H9 (cell line): ENCODE data around the gene NT5C. TPM values are rescaled to one million over a fixed set of nuclear protein-coding genes. Genes with fewer than 3 reads are reported as not detected.

ENCODE experiments used
- DNase-seq: peaks from one replicate; pipeline ENCODE4 v3.0.0-alpha.2; 2017
- H2AFZ ChIP-seq: one replicate; pipeline ENCODE4 v1.6.1; 2013; ENCODE audit warnings: mild to moderate bottlenecking, low read length, control low read depth, moderate library complexity
- H2AK5ac ChIP-seq: 2 replicates; pipeline ENCODE4 v1.6.1; 2013; ENCODE audit warnings: low read length, control low read depth, mixed read lengths; ENCODE audit not compliant: insufficient read length
- H2BK120ac ChIP-seq: one replicate; pipeline ENCODE4 v1.6.1; 2013; ENCODE audit warnings: low read depth, mild to moderate bottlenecking, low read length, control low read depth, inconsistent platforms; ENCODE audit not compliant: poor library complexity, severe bottlenecking
- H2BK12ac ChIP-seq: 2 replicates; pipeline ENCODE4 v1.6.1; 2013; ENCODE audit warnings: low read length, control low read depth, mixed read lengths, low read depth; ENCODE audit not compliant: insufficient read length
- H2BK15ac ChIP-seq: 2 replicates; pipeline ENCODE4 v1.6.1; 2013; ENCODE audit warnings: low read depth, low read length, control low read depth
- H2BK20ac ChIP-seq: one replicate; pipeline ENCODE4 v1.6.1; 2013; ENCODE audit warnings: low read depth, mild to moderate bottlenecking, low read length, control low read depth, inconsistent platforms; ENCODE audit not compliant: poor library complexity, severe bottlenecking
- H2BK5ac ChIP-seq: 2 replicates; pipeline ENCODE4 v1.6.1; 2013; ENCODE audit warnings: low read length, control low read depth, mixed read lengths; ENCODE audit not compliant: insufficient read length
- H3K14ac ChIP-seq: 2 replicates; pipeline ENCODE4 v1.6.1; 2013; ENCODE audit warnings: low read length, control low read depth; ENCODE audit not compliant: insufficient read depth
- H3K18ac ChIP-seq: 2 replicates; pipeline ENCODE4 v1.6.1; 2013; ENCODE audit warnings: low read depth, mild to moderate bottlenecking, mixed read lengths, low read length, control low read depth; ENCODE audit not compliant: insufficient read length
- H3K23ac ChIP-seq: 2 replicates; pipeline ENCODE4 v1.6.1; 2013; ENCODE audit warnings: low read length, control low read depth, mixed read lengths, low read depth; ENCODE audit not compliant: insufficient read length
- H3K23me2 ChIP-seq: 2 replicates; pipeline ENCODE4 v1.6.1; 2013; ENCODE audit warnings: low read depth, mild to moderate bottlenecking, mixed read lengths, low read length, control low read depth; ENCODE audit not compliant: insufficient read length, poor library complexity, severe bottlenecking
- H3K27ac ChIP-seq: 2 replicates; pipeline ENCODE4 v1.5.1; 2013; ENCODE audit warnings: low read length, control low read depth, mixed read lengths, low read depth; ENCODE audit not compliant: insufficient read length
- H3K27me3 ChIP-seq: 2 replicates; pipeline ENCODE4 v1.6.1; 2013; ENCODE audit warnings: low read length, control low read depth, inconsistent platforms; ENCODE audit not compliant: insufficient read depth
- H3K4ac ChIP-seq: 2 replicates; pipeline ENCODE4 v1.6.1; 2013; ENCODE audit warnings: low read depth, mild to moderate bottlenecking, control low read depth, inconsistent platforms, low read length, moderate library complexity
- H3K4me1 ChIP-seq: 2 replicates; pipeline ENCODE4 v1.6.1; 2013; ENCODE audit warnings: low read length, control low read depth, inconsistent platforms; ENCODE audit not compliant: insufficient read depth
- H3K4me2 ChIP-seq: 2 replicates; pipeline ENCODE4 v1.6.1; 2013; ENCODE audit warnings: low read length, control low read depth, mixed read lengths; ENCODE audit not compliant: insufficient read length, insufficient read depth
- H3K56ac ChIP-seq: 2 replicates; pipeline ENCODE4 v1.6.1; 2013; ENCODE audit warnings: low read depth, mild to moderate bottlenecking, mixed read lengths, low read length, control low read depth; ENCODE audit not compliant: insufficient read length
- H3K79me1 ChIP-seq: 2 replicates; pipeline ENCODE4 v1.6.1; 2013; ENCODE audit warnings: low read depth, mild to moderate bottlenecking, moderate library complexity, low read length, control low read depth, inconsistent platforms; ENCODE audit not compliant: insufficient read depth, poor library complexity, severe bottlenecking
- H3K79me2 ChIP-seq: 2 replicates; pipeline ENCODE4 v1.6.1; 2013; ENCODE audit warnings: low read length, control low read depth, inconsistent platforms; ENCODE audit not compliant: insufficient read depth
- H3K9ac ChIP-seq: 2 replicates; pipeline ENCODE4 v1.6.1; 2013; ENCODE audit warnings: low read length, control low read depth, mixed read lengths; ENCODE audit not compliant: insufficient read length; ENCODE audit errors: extremely low read depth
- H3K9me3 ChIP-seq: one replicate; pipeline ENCODE4 v1.6.1; 2013; ENCODE audit warnings: low read depth, low read length, inconsistent platforms; ENCODE audit not compliant: control insufficient read depth
- H3T11ph ChIP-seq: one replicate; pipeline ENCODE4 v1.6.1; 2013; ENCODE audit warnings: mild to moderate bottlenecking, low read length, control low read depth, inconsistent platforms
- H4K20me1 ChIP-seq: one replicate; pipeline ENCODE4 v1.6.1; 2013; ENCODE audit not compliant: control insufficient read depth, insufficient read length, insufficient read depth
- H4K5ac ChIP-seq: 2 replicates; pipeline ENCODE4 v1.6.1; 2013; ENCODE audit warnings: low read depth, mild to moderate bottlenecking, mixed read lengths, low read length, control low read depth; ENCODE audit not compliant: insufficient read length
- H4K8ac ChIP-seq: replicated peaks from 2 replicates; pipeline ENCODE4 v1.6.1; 2013; ENCODE audit warnings: low read length, control low read depth, mixed read lengths, low read depth; ENCODE audit not compliant: insufficient read length
- H4K91ac ChIP-seq: 2 replicates; pipeline ENCODE4 v1.6.1; 2013; ENCODE audit warnings: low read depth, mild to moderate bottlenecking, moderate library complexity, mixed read lengths, low read length, control low read depth; ENCODE audit not compliant: insufficient read length
- H3K27ac Mint-ChIP-seq, 3 experiments: 2 replicates in 2 of 3; 3 replicates in 1 of 3; pipeline ENCODE4 v1.8.0; 2020 to 2021; ENCODE audit warnings: mixed read lengths in 3 of 3, mild to moderate bottlenecking in 1 of 3, moderate library complexity in 1 of 3
- H3K27me3 Mint-ChIP-seq: 2 replicates; pipeline ENCODE4 v1.8.0; 2021; ENCODE audit warnings: low read depth, mild to moderate bottlenecking, moderate library complexity, mixed read lengths
- H3K36me3 Mint-ChIP-seq, 3 experiments: 2 replicates in 2 of 3; 3 replicates in 1 of 3; pipeline ENCODE4 v1.8.0; 2020 to 2021; ENCODE audit warnings: low read depth in 3 of 3, mixed read lengths in 3 of 3; ENCODE audit not compliant: insufficient read depth in 1 of 3
- H3K4me1 Mint-ChIP-seq, 2 experiments: 2 replicates each; pipeline ENCODE4 v1.8.0; 2020; ENCODE audit warnings: mixed read lengths in 2 of 2
- H3K4me3 Mint-ChIP-seq, 2 experiments: 2 replicates in 1 of 2; 3 replicates in 1 of 2; pipeline ENCODE4 v1.8.0; 2020 to 2021; ENCODE audit warnings: mild to moderate bottlenecking in 2 of 2, mixed read lengths in 2 of 2, moderate library complexity in 1 of 2
- H3K9me3 Mint-ChIP-seq, 2 experiments: 2 replicates in 1 of 2; 3 replicates in 1 of 2; pipeline ENCODE4 v1.8.0; 2020; ENCODE audit warnings: mild to moderate bottlenecking in 2 of 2, mixed read lengths in 2 of 2, moderate library complexity in 1 of 2
- CTCF ChIP-seq: fragments of 200-600 bp; sonication (generic); conservative IDR thresholded peaks from 3 replicates; pipeline ENCODE4 v1.8.0; 2021; ENCODE audit warnings: antibody characterized with exemption, mild to moderate bottlenecking
- WGBS: extraction: QIAGEN DNeasy Blood & Tissue Kit; methylation state at CpG from one replicate; pipeline ENCODE4 v1.1.7; 2013; ENCODE audit warnings: missing lambda C conversion rate, low lambda C conversion rate, mixed read lengths; ENCODE audit not compliant: insufficient read length; ENCODE audit errors: extremely low coverage; 5-methylcytosine and 5-hydroxymethylcytosine counted together
- total RNA-seq: library from RNA; stranded (reverse); gene quantifications from 2 replicates; pipeline ENCODE4 v1.2.1, GENCODE V29; 2021

Gene NT5C
- total RNA-seq, 1 experiment from 2014 or later: 77.7 TPM

GRCh38 chr17:75087182-75087557, 44.4 kb downstream of the NT5C start:
- Histone ChIP-seq H3K18ac (peak overlapping the region; percentile 64), H3T11ph (no peak overlapping the region), H3K14ac (peak overlapping the region; percentile 50; the same call in 1 of the 2 replicates), H3K4me2 (peak overlapping the region; percentile 49), H2BK120ac (no peak overlapping the region), H2AK5ac (no peak overlapping the region), H3K27me3 (no peaks in the 10 kb centered on the region), H3K4ac (no peak overlapping the region), H3K9me3 (no peaks in the 10 kb centered on the region), H4K91ac (no peak overlapping the region), H3K79me1 (no peaks in the 10 kb centered on the region), H4K8ac (no peak overlapping the region), H3K27ac (peak overlapping the region; percentile 35), H3K4me1 (peaks cover 13% of the 10 kb centered on the region; the same call in 1 of the 2 replicates), H3K79me2 (no peaks in the 10 kb centered on the region; the same call in 1 of the 2 replicates), H4K5ac (no peak overlapping the region), H2BK20ac (no peak overlapping the region), H2AFZ (no peak overlapping the region), H3K9ac (peak overlapping the region; percentile 66), H2BK5ac (no peak overlapping the region), H3K23me2 (peaks cover 7% of the 10 kb centered on the region), H3K56ac (no peak overlapping the region), H2BK12ac (no peak overlapping the region), H4K20me1 (no peaks in the 10 kb centered on the region), H2BK15ac (no peak overlapping the region), H3K23ac (no peak overlapping the region)
- Mint-ChIP-seq H3K27me3 (no peaks in the 10 kb centered on the region), H3K27ac (peak overlapping the region; percentile 50 to 93 (median 89)), H3K4me1 (peaks cover 59% of the 10 kb centered on the region in 2 experiments), H3K9me3 (no peaks in the 10 kb centered on the region), H3K36me3 (peaks cover 0 to 4% (median 2%) of the 10 kb centered on the region in 3 experiments; a peak in 4 of 7 replicates), H3K4me3 (peak overlapping the region; percentile 63 to 79)
- no CpG with 5 or more reads among the region's 12 CpGs for WGBS
- DNase-seq: no peak
- no peak for TF ChIP-seq CTCF
